Measurements from ENCODE around the gene MPG. TPM values are rescaled to one million over a fixed set of nuclear protein-coding genes. Genes with fewer than 3 reads are reported as not detected.

The MPG gene
- total RNA-seq, 4 donors from 2014 or later, result 49.1 to 107 (median 87.2) TPM

DNA sequence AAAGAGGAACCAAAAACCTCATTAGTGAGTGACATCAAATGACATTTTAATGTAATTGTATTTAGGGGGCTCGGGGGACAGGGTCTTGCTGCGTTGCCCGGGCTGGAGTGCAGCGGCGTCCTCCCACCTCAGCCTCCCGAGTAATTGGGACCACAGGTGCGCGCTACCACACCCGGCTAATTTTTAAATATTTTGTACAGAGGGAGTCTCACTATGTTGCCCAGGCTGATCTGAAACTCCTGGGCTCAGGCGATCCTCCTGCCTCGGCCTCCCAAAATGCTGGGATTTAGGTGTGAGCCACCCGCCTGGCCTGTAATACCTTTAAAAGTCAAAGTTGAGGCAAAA, 23.8 kb upstream of the MPG start:
- ATAC-seq (ENCODE audit: low FRiP score) (no peak), DNase-seq (ENCODE audit: low spot score) (no peak)
- no peak for TF ChIP-seq CTCF (IDR thresholded peaks at IDR 0.05)

GRCh38 chr16:55571-56136, 22.4 kb upstream of the MPG start:
- TF ChIP-seq CTCF (IDR thresholded peaks at IDR 0.05), result no peak
- ATAC-seq (ENCODE audit: low FRiP score) (no peak), DNase-seq (ENCODE audit: low spot score) (no peak)

GRCh38 chr16:56231-56927, 21.6 kb upstream of the MPG start:
- no peak for TF ChIP-seq CTCF (IDR thresholded peaks at IDR 0.05)
- DNase-seq (ENCODE audit: low spot score) (no peak), ATAC-seq (ENCODE audit: low FRiP score) (no peak)

DNA sequence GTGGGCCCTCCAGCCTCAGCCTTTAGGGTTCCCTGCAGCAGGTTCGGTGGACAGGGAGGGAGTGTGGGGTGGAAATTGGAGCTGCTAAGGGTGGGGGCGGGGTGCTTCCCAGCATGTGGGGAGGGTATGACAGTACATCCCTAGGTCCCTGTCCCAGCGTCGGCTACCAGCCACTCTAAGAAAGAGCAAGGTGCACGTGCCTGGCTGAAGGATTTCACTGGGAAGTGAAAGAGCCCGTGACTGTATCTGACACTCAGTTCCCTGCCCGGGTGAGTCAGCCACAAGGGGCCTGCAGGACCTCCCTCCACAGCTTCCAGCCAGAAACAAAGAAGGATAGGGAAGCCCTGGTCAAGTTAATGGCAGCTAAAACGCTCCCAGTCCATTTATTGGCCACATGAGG, 20.3 kb upstream of the MPG start:
- no peak for TF ChIP-seq CTCF (IDR thresholded peaks at IDR 0.05)
- ATAC-seq (ENCODE audit: low FRiP score) (no peak), DNase-seq (ENCODE audit: low spot score) (no peak)

GRCh38 chr16:58491-59439, 19.3 kb upstream of the MPG start:
- ATAC-seq (ENCODE audit: low FRiP score) (no peak), DNase-seq (ENCODE audit: low spot score) (no peak)
- TF ChIP-seq CTCF (IDR thresholded peaks at IDR 0.05), result no peak

GRCh38 chr16:59440-60059, 18.5 kb upstream of the MPG start:
- ATAC-seq (ENCODE audit: low FRiP score) (no peak), DNase-seq (ENCODE audit: low spot score) (no peak)
- no peak for TF ChIP-seq CTCF (IDR thresholded peaks at IDR 0.05)
